Neural cell (in vitro differentiated cells): ENCODE data around the gene IL20RA. TPM values are rescaled to one million over a fixed set of nuclear protein-coding genes. Genes with fewer than 3 reads are reported as not detected.

Source experiments
- H2AFZ ChIP-seq: fragments of 200-600, 300-800 bp; sonication (generic), shearing (Covaris generic); 2 replicates; pipeline ENCODE4 v1.6.0; 2014; ENCODE audit warnings: low read depth, mild to moderate bottlenecking, antibody characterized with exemption, low read length, moderate library complexity
- H3F3A ChIP-seq: fragments of 200-600 bp; shearing (Covaris generic); 2 replicates; pipeline ENCODE4 v1.6.1; 2016; ENCODE audit warnings: mild to moderate bottlenecking, moderate library complexity, mixed read lengths, antibody characterized with exemption, low read length; ENCODE audit not compliant: insufficient read depth, poor library complexity, severe bottlenecking
- H3K27ac ChIP-seq: fragments of 200-600, 300-800 bp; sonication (generic), shearing (Covaris generic); 2 replicates; pipeline ENCODE4 v1.5.1; 2014; ENCODE audit warnings: mild to moderate bottlenecking, low read length, moderate library complexity
- H3K27me3 ChIP-seq: fragments of 300-800, 200-600 bp; sonication (generic), shearing (Covaris generic); 2 replicates; pipeline ENCODE4 v1.6.0; 2014; ENCODE audit warnings: mild to moderate bottlenecking, low read depth, low read length, moderate library complexity; ENCODE audit not compliant: insufficient read depth
- H3K36me3 ChIP-seq: fragments of 300-800, 200-600 bp; sonication (generic), shearing (Covaris generic); 2 replicates; pipeline ENCODE4 v1.5.1; 2014; ENCODE audit warnings: mild to moderate bottlenecking, antibody characterized with exemption, low read length, moderate library complexity; ENCODE audit not compliant: insufficient read depth
- H3K4me2 ChIP-seq: fragments of 300-800, 200-600 bp; sonication (generic), shearing (Covaris generic); 2 replicates; pipeline ENCODE4 v1.6.0; 2014; ENCODE audit warnings: mild to moderate bottlenecking, low read length
- H3K4me3 ChIP-seq: fragments of 300-800, 200-600 bp; sonication (generic), shearing (Covaris generic); 2 replicates; pipeline ENCODE4 v1.5.1; 2014; ENCODE audit warnings: mild to moderate bottlenecking, low read length, moderate library complexity
- H3K79me2 ChIP-seq: fragments of 200-600 bp; shearing (Covaris generic); replicated peaks from 2 replicates; pipeline ENCODE4 v1.6.0; 2014; ENCODE audit warnings: mild to moderate bottlenecking, low read length, moderate library complexity; ENCODE audit not compliant: insufficient read depth
- H3K9ac ChIP-seq: fragments of 300-800, 200-600 bp; sonication (generic), shearing (Covaris generic); 2 replicates; pipeline ENCODE4 v1.6.1; 2016; ENCODE audit warnings: mild to moderate bottlenecking, low read length, mixed read lengths
- H3K9me2 ChIP-seq: fragments of 200-600 bp; shearing (Covaris generic); 2 replicates; pipeline ENCODE4 v1.6.1; 2016; ENCODE audit warnings: mild to moderate bottlenecking, low read length, mixed read lengths; ENCODE audit not compliant: insufficient read depth
- H3K9me3 ChIP-seq: fragments of 200-600, 300-800 bp; sonication (generic), shearing (Covaris generic); 2 replicates; pipeline ENCODE4 v1.6.1; 2016; ENCODE audit warnings: mild to moderate bottlenecking, mixed run types, low read length, moderate library complexity, mixed read lengths
- H4K20me1 ChIP-seq: fragments of 200-600 bp; shearing (Covaris generic); 2 replicates; pipeline ENCODE4 v1.6.1; 2016; ENCODE audit warnings: mild to moderate bottlenecking, mixed run types; ENCODE audit not compliant: insufficient read depth
- CTCF ChIP-seq: fragments of 450-650 bp; IDR thresholded peaks from 2 replicates; pipeline ENCODE4 v1.5.1; 2014; ENCODE audit warnings: antibody characterized with exemption, mild to moderate bottlenecking, moderate library complexity; ENCODE audit not compliant: poor library complexity, severe bottlenecking
- EP300 ChIP-seq: fragments of 450-650 bp; conservative IDR thresholded peaks from 2 replicates; pipeline ENCODE4 v1.6.1; 2014; ENCODE audit warnings: antibody characterized with exemption, mild to moderate bottlenecking, moderate library complexity; ENCODE audit not compliant: poor library complexity, severe bottlenecking
- EZH2 ChIP-seq: fragments of 200-600, 300-800 bp; shearing (Covaris generic), sonication (generic); IDR thresholded peaks from 2 replicates; pipeline ENCODE4 v1.6.1; 2014; ENCODE audit warnings: antibody characterized with exemption, low read length, borderline replicate concordance, mild to moderate bottlenecking; ENCODE audit not compliant: insufficient read depth, poor library complexity, severe bottlenecking
- MXI1 ChIP-seq: fragments of 450-650 bp; conservative IDR thresholded peaks from 2 replicates; pipeline ENCODE4 v1.6.1; 2014; ENCODE audit warnings: antibody characterized with exemption, mild to moderate bottlenecking; ENCODE audit not compliant: poor library complexity, severe bottlenecking
- POLR2AphosphoS5 ChIP-seq: IDR thresholded peaks from 2 replicates; pipeline ENCODE4 v1.6.1; 2012
- RAD21 ChIP-seq: fragments of 450-650 bp; conservative IDR thresholded peaks from 2 replicates; pipeline ENCODE4 v1.6.1; 2014; ENCODE audit warnings: antibody characterized with exemption, mild to moderate bottlenecking, moderate library complexity
- REST ChIP-seq: IDR thresholded peaks from 2 replicates; pipeline ENCODE4 v1.6.1; 2012; ENCODE audit warnings: borderline replicate concordance
- SMC3 ChIP-seq: fragments of 450-650 bp; conservative IDR thresholded peaks from 2 replicates; pipeline ENCODE4 v1.6.1; 2014; ENCODE audit warnings: antibody characterized with exemption, mild to moderate bottlenecking, moderate library complexity; ENCODE audit not compliant: poor library complexity
- TAF1 ChIP-seq: IDR thresholded peaks from 2 replicates; pipeline ENCODE4 v1.6.1; 2012; ENCODE audit warnings: low read depth
- polyA plus RNA-seq: library from polyadenylated mRNA; depleted of rRNA; stranded (reverse); fragments of >200 nt; gene quantifications from 2 replicates; pipeline ENCODE4 v1.2.3, GENCODE V29; 2014

Gene IL20RA
- polyA plus RNA-seq, 1 donor from 2014 or later: not detected

GRCh38 chr6:137008204-137008603, 36.6 kb downstream of the IL20RA start:
- Histone ChIP-seq H3K9me3 (no peaks in the 10 kb centered on the region), H3K9me2 (no peaks in the 10 kb centered on the region), H4K20me1 (no peaks in the 10 kb centered on the region), H3K4me3 (no peak overlapping the region), H3K4me2 (no peak overlapping the region), H3F3A (no peaks in the 10 kb centered on the region), H3K79me2 (no peaks in the 10 kb centered on the region), H3K27me3 (no peaks in the 10 kb centered on the region), H2AFZ (no peak overlapping the region), H3K36me3 (no peaks in the 10 kb centered on the region), H3K9ac (no peak overlapping the region), H3K27ac (no peak overlapping the region)
- TF ChIP-seq REST: no peak
- no peak for TF ChIP-seq SMC3
- TF ChIP-seq MXI1: no peak
- TF ChIP-seq POLR2AphosphoS5: no peak
- no peak for TF ChIP-seq TAF1
- no peak for TF ChIP-seq CTCF
- TF ChIP-seq EZH2: no peak
- TF ChIP-seq RAD21: no peak
- TF ChIP-seq EP300: no peak

DNA sequence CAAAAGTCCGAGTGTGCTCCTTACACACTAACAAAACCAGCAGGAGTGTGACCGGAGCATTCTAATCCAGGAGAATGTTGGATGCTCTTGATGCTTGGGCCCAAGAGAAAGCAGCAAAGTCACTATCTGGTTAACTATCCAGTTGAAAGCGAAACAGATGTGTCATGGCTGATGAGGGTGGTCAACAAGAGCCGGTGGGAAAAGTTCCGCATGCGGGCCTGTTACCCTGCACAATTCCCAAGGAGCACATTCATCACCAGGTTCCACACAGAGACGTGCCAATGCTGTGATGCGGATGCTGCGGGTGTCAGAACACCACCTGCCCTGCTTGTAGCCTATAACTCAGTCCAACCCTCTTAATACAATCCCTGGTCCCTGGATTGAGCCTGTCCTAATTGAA, 38.7 kb downstream of the IL20RA start:
- H3K9me2 ChIP-seq: no peaks in the 10 kb centered on the region
- no peaks in the 10 kb centered on the region for H3K79me2 ChIP-seq
- no peaks in the 10 kb centered on the region for H3K9me3 ChIP-seq
- no peaks in the 10 kb centered on the region for H4K20me1 ChIP-seq
- no peaks in the 10 kb centered on the region for H3K27me3 ChIP-seq
- no peak overlapping the region for H3K9ac ChIP-seq
- H2AFZ ChIP-seq: no peak overlapping the region
- no peaks in the 10 kb centered on the region for H3K36me3 ChIP-seq
- no peaks in the 10 kb centered on the region for H3F3A ChIP-seq
- H3K4me2 ChIP-seq: no peak overlapping the region
- H3K4me3 ChIP-seq: no peak overlapping the region
- TF ChIP-seq MXI1 (no peak), EP300 (no peak)
- H3K27ac ChIP-seq: no peak overlapping the region

GRCh38 chr6:137005073-137005472, 39.7 kb downstream of the IL20RA start:
- Histone ChIP-seq H3K9me3 (no peaks in the 10 kb centered on the region), H3K27ac (no peak overlapping the region), H3K27me3 (no peaks in the 10 kb centered on the region), H2AFZ (no peak overlapping the region), H3K4me2 (no peak overlapping the region), H3K9me2 (no peaks in the 10 kb centered on the region), H3K9ac (no peak overlapping the region), H4K20me1 (no peaks in the 10 kb centered on the region), H3K79me2 (no peaks in the 10 kb centered on the region), H3K36me3 (no peaks in the 10 kb centered on the region), H3F3A (no peaks in the 10 kb centered on the region), H3K4me3 (no peak overlapping the region)
- TF ChIP-seq RAD21 (no peak), EP300 (no peak), TAF1 (no peak), MXI1 (no peak), CTCF (no peak), EZH2 (no peak), SMC3 (no peak), POLR2AphosphoS5 (no peak), REST (no peak)
